Stimulated activated CD4-positive, alpha-beta T cell treated with anti-CD3 and anti-CD28 coated beads, Interleukin-1b, Interleukin-23, amount 100 ng/mL, for 48 hours (primary cell): ENCODE measurements around the gene MRPS18B.
"Not testable (repeated sequence)": the region's sequence is repeated elsewhere in the genome, so short reads cannot be mapped to it uniquely, and the experiment has no call there.

Experiments
- DNase-seq: peaks from one replicate; pipeline ENCODE4 v3.0.0-alpha.2; 2020

The MRPS18B gene

DNA sequence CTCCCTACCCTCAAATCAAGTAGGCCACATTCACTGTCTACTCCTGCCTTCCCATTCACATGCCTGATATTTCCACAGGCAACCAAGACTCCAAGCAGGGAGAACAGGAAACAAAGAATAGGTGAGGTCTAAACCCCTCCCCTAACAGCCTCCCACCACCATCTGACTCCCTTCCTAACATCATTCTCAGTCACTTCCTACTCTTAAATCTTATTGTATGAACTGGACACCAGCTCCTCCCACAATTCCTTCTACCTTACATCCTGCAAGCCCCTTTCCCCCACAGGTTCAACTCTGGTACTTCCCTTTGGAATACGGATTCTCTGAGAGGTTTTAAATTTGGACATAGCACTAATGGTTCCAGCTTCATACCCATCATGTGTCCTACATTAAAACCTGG is 28.3 kb downstream of the MRPS18B start:
- no peak for DNase-seq

GRCh38 chr6:30646450-30647241 is 29.0 kb downstream of the MRPS18B start, which contains the start of gene C6orf136:
Gene C6orf136 (plus strand): TSS chr6:30647133. CDS start chr6:30647232, 99 bp downstream.
- peak; percentile 94 for DNase-seq

DNA sequence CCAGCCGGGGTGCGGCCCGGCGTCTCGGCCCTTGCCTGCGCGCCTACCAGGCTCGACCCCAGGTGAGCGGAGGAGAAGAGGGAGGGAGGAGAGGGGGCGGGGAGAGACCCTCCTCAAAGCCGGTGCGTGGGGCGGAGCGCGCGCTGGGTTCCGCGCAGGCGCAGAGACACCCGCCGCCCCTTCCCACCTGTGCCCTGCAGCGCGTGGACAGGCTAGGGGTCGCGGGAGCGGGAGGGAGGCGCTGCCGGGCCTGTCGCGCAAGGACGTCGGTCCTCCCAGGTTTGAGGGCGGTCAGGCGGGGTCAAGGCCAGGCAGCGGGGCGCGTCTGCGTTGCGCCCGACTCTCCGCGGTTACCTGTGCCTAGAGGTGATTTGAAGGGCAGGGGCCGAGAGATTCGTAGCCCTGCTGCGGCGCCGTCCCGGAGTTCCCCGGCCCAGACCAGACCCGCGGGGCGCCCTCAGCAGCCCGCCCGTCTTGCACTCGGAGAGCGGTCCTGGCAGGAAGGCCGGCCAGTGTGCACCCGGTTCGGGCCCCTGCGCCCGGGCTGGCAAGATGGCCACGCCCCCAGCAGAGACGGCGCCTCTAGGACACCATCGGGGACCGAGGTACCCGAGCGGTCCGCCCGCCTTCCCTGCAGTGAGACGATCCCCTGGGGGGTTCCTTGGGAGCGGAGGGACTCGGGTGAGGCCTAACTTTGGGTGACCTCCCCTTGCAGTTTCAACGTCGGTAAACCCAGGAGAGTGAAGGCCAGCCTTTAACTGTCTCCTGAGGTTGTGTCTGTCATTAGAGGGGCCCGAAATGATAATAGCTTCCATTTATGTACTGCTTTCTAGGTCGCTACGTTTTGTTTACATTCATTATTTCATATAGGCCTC is 29.8 kb downstream of the MRPS18B start:
- peak; percentile 80 for DNase-seq

DNA sequence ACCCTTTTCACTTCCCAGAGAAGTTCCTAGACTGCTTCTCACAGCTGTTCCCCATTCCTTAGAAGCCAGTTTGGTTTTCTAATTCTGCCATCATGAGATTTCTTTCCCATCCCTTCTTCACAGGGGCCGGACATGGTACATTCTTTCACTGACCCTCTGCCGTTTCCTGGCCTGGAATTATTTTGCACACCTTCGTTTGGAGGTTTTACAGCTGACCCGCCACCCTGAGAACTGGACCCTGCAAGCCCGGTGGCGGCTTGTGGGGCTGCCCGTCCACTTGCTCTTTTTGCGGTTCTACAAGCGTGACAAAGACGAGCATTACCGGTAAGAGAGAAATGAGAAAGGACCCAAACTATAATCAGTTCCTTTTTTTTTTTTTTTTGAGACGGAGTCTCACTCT is 33.5 kb downstream of the MRPS18B start:
- no peak for DNase-seq

DNA sequence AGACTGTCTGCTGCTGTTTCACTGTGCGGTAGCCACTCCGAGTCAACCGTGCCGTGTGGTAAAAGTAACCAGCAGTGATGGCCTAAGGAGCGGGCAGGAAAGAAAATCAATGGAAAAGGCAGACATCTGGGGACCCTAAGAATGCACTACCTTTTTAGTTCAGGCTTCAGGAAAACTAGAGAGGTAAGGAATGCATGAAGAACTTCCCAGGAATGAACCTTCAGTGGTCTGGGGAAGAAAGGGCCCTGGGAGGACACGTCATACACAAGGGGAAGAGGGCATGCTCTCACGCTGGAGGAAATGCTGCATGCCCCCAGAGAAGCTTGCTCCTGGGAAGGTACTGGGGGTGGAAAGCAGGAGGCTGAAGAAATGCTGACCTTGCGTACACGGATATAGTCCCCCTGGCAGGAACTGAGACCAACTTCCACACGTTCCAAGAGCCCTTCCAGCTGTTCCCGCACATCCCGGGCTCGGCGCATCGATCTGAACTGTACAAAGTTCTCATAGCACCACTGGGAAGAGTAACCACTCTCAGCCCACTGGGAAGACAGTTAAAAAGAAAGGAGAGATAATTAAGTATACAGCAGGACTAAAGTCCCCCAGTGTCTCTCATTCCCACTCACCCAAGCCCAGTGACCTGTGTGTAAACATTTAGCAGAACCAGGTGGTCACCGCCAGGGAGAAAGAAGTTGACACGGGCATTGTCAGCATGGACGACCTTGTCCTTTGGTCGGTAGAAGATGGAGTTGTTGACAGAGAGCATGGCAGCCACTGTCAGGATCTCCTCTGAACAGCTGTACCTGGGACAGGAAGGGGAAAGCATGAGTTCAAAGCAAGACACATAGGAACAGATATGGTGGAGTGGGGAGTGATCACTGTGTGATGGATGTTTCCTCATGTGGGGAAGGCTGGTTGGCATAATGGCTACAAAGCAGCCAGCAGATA is 37.4 kb downstream of the MRPS18B start:
- DNase-seq = no peak

GRCh38 chr6:30655743-30656094 is 38.1 kb downstream of the MRPS18B start:
- DNase-seq = no peak

DNA sequence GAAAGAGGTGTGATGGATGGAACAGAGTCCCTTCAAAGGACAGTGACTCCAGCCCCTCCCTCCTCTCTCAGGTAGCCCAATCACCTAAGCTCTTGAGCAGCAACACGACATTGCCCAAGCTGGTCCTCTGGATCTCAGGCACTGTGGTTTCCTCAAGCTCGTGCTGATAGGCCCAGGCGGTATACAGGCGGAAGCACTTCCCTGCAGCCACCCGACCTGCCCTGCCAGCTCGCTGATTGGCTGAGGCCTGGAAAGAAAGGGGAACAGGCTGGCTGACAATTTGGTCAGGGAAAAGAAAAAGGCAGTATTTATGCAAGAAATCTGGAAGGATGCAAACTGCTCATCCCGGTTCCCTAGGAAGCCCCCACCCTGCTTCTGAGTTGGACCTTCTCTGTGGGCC is 38.9 kb downstream of the MRPS18B start:
- no peak for DNase-seq

DNA sequence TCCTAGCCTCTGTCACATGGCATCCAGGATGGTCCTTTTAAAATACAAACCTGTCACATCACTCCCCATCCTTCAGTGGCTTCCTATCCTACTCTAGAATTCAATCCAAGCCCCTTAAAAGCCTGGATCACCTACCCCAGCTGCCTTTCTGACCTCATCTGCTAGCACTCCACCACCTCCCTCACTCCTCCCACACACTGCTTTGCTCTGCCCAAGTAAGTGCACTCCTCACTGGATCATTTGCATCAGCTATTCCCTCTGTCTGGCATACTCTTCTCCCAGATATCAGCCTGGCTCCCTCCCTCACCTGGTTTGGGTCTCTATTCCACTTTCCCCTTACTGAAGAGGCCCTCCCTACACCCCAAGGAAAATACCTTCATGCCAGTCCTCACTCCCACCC is 39.8 kb downstream of the MRPS18B start:
- DNase-seq = no peak

GRCh38 chr6:30657922-30658321 is 40.3 kb downstream of the MRPS18B start:
- not testable (repeated sequence) for DNase-seq

DNA sequence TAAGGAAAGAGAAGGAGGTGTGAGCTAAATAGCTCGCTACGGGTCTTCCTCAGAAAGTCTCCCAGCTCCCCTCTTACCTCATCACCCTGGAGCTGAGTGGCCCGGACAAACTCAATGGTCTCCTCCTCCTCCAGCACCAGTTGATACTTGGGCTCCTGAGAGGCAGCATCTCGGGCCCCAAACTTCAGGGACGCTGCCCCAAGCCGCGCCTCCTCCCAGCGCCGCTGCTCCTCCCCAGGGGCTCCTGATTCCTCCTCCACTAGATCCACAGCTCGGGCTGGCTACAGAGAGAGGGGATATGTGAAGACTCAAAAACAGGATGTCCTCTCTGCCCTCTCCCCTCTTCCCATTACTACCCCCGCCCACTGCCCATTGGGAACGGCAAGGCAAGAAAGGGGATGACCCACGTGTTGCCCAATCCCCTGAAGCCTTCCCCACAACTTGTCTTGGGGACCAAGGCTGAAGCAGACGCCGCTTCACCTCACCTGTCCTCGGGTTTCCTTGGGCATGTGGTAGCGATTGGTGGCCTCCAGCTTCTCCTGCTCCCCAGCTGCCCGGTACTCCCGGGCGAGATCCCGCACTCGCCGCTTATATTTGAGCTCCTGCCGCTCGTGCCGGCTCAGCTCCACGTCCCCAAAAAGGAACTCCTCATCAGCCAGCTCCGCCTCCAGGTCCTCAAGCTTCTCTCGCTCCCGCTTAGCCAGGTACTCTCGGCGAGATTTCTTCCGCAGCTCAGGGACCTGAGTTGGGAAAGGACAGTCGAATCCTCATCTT is 47.5 kb downstream of the MRPS18B start:
- DNase-seq = no peak

DNA sequence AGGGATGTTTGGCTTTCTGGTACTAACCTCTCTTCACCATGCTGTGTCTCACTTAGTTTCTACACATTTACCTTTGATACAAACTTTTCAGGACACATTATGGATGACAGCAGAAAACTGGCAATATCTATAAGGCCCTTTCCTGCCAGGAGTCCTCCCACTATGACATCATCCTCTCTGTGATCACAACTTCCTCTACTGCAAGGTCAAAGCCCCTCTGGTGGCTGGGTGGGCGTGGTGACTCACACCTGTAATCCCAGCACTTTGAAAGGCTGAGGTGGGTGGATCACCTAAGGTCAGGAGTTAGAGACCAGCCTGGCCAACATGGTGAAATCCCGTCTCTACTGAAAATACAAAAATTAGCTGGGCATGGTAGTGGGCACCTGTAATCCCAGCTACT is 48.7 kb downstream of the MRPS18B start:
- peak; percentile 61 for DNase-seq

GRCh38 chr6:30670760-30671527 is 53.3 kb downstream of the MRPS18B start:
- no peak for DNase-seq

DNA sequence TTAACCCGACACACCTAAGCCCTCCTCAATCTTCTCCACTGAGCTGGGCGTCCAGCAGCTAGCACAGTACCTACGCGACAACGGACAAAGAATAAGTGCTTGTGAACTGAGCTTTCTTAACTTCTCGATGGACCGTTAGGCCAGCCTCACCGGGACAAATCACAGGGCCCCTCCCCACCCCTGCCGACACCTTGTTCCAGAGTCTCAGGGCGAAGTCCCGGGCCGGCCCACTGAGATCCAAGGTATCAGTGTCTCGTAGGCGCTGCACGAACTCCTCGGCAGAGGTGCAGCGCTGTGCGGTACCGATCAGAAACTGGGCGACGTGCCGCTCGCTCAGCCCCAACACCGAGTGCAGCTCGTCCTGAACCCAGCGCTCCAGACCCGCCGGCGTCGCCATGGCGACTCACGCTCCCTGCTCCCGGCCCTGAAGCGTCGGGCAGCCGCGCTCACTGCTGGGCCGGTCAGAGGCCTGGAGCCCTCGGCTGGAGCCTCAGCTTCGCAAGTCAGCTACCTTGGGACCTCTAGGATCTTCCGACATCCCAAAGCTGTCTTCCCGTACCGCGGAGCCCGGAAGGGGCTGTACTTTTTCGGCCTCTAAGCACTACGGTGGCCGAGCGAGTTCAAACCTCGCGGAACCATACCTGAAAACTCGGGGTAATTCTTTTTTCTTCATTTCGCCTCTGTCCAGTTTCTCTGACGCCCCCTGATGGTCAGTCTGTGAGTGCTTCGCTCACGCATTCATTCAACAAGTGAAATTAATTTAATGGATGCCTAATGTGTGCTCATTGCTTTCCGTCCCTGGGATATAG is 55.0 kb downstream of the MRPS18B start, which contains the start of gene DHX16:
TSS of gene DHX16 (minus strand) at position 562 of the 809 bp plus-strand sequence. CDS start at position 397, 165 bp downstream.
- peak; percentile 89 for DNase-seq
